ENCODE data around the gene ZGPAT. TPM values are rescaled to one million over a fixed set of nuclear protein-coding genes. Genes with fewer than 3 reads are reported as not detected.

The ZGPAT gene
- total and polyA plus RNA-seq, 2 donors (not counting 3 experiments of a cell fraction or from before 2014, with no cell fraction given) = 23.1 to 29.3 TPM

GRCh38 chr20:63739130-63740069 is 31.6 kb downstream of the ZGPAT start, which contains the start of gene SLC2A4RG:
SLC2A4RG (plus strand) TSS chr20:63739776; CDS start chr20:63739913, 137 bp downstream.
- Histone ChIP-seq H3K9me1 (replicated peaks; ENCODE audit: control insufficient read depth, extremely low read depth, insufficient read depth, low read length) (no peaks in the 10 kb centered on the region), H3K9me3 (replicated peaks; ENCODE audit: control insufficient read depth, insufficient read depth, low read length) (no peaks in the 10 kb centered on the region), H3K79me2 (ENCODE audit: control insufficient read depth, insufficient read depth, low read length) (no peaks in the 10 kb centered on the region), H3K4me2 (ENCODE audit: insufficient read depth, low read length) (peak within 1 kb of the TSS; percentile 76), H3K27ac (ENCODE audit: insufficient read depth, low read depth, low read length) (no peak within 1 kb of the TSS), H3K27me3 (ENCODE audit: control insufficient read depth in 2 of 2, insufficient read depth in 2 of 2, low read length in 2 of 2) (no peaks in the 10 kb centered on the region), H2AFZ (ENCODE audit: low read depth, low read length) (peak within 1 kb of the TSS; percentile 40), H4K20me1 (replicated peaks; ENCODE audit: control insufficient read depth, extremely low read depth, insufficient read depth, low read length) (no peaks in the 10 kb centered on the region), H3K4me1 (ENCODE audit: control insufficient read depth, extremely low read depth, insufficient read depth, low read length) (peaks cover 9% of the 10 kb centered on the region), H3K9ac (replicated peaks; ENCODE audit: extremely low read depth, insufficient read depth, low read length) (peak within 1 kb of the TSS; percentile 61), H3K4me3 (replicated peaks in 1 of 3; ENCODE audit: insufficient read depth in 1 of 3, low read depth in 1 of 3, low read length in 3 of 3) (peak within 1 kb of the TSS; percentile 41 to 72 (median 52)), H3K36me3 (ENCODE audit: control insufficient read depth in 2 of 2, extremely low read depth in 1 of 2, insufficient read depth in 2 of 2, low read length in 2 of 2) (peaks cover 0 to 33% of the 10 kb centered on the region in 2 experiments)
- TF ChIP-seq POLR2AphosphoS5 (IDR thresholded peaks at IDR 0.05; ENCODE audit: insufficient read depth, low read depth, low read length) (peak; percentile 30), CTCF (IDR thresholded peaks at IDR 0.05; ENCODE audit: extremely low read depth in 1 of 2, insufficient read depth in 1 of 2, low read depth in 1 of 2, low read length in 2 of 2) (no peak), POLR2A (IDR thresholded peaks at IDR 0.05; ENCODE audit: low read depth, low read length) (no peak)
- no TSS peak for BruUV-seq (replicated peaks)
- dilution Hi-C loops (cut with MboI; ENCODE audit: extremely low pct_ligation_motif_present, low sequenced_read_pairs) = no loop called here
- DNase-seq (ENCODE audit: low read depth, low spot score) = peak; percentile 40
- CTCF ChIA-PET = interaction anchor here (0.5 to 1.1 kb wide), 3 partner anchors 32 to 235 kb away, joined by 3 to 6 read pairs (median 5); partner anchors contain the start of genes ARFRP1 and ZGPAT
- intact Hi-C loops (cut with micrococcal nuclease) = loop anchor here (1.0 to 5.0 kb wide), 3 partner anchors 33 to 112 kb away; partner anchors contain the start of genes ARFRP1, GMEB2 and TNFRSF6B
- POLR2A ChIA-PET = no interaction called here
- FAIRE-seq = peak; percentile 55
